BE2C (cell line): ENCODE results near the gene MED25.

Experiments used
- DNase-seq: peaks from one replicate; pipeline ENCODE4 v3.0.0-alpha.2; 2020
- H3K27me3 ChIP-seq: fragments of 250-450 bp; sonication (Bioruptor Pico); 2 replicates; pipeline ENCODE4 v1.5.1; 2020; ENCODE audit warnings: mild to moderate bottlenecking
- H3K36me3 ChIP-seq: fragments of 250-450 bp; sonication (Bioruptor Pico); 2 replicates; pipeline ENCODE4 v1.5.1; 2020; ENCODE audit warnings: mild to moderate bottlenecking
- H3K4me1 ChIP-seq: fragments of 250-450 bp; sonication (Bioruptor Pico); 2 replicates; pipeline ENCODE4 v1.5.1; 2020
- H3K4me3 ChIP-seq: 2 replicates; pipeline ENCODE4 v1.5.1; 2011; ENCODE audit warnings: low read depth, low read length
- H3K9me3 ChIP-seq: fragments of 250-450 bp; sonication (Bioruptor Pico); 2 replicates; pipeline ENCODE4 v1.5.1; 2020
- TF ChIP-seq, protein P1 (sequence below): IDR thresholded peaks from 2 replicates; pipeline ENCODE4 v1.5.1; 2012; ENCODE audit warnings: mild to moderate bottlenecking, low read depth, low read length

The MED25 gene

DNA sequence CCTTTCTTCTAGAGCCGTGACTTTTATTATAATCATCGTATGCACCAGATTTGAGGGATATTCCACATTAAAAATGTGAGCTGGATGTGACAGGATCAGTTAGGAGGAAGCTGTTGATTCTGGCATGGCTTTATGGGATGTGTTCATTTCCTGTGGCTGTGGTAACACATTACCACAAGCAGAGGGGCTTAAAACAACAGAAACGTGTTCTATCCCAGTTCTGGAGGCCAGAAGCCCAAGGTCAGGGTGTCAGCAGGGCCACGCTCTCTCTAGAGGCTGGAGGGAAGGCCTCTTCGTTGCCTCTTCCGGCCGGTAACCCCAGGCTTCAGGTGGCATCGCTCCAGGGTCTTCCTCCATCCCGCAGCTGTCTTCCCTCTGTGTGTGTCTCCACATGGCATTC is 14.5 kb downstream of the MED25 start:
- Histone ChIP-seq H3K4me1 (no peaks in the 10 kb centered on the region), H3K27me3 (no peaks in the 10 kb centered on the region), H3K4me3 (no peak overlapping the region), H3K36me3 (peaks cover 57% of the 10 kb centered on the region), H3K9me3 (no peaks in the 10 kb centered on the region; the same call in 1 of the 2 replicates)
- TF ChIP-seq, protein P1, sequence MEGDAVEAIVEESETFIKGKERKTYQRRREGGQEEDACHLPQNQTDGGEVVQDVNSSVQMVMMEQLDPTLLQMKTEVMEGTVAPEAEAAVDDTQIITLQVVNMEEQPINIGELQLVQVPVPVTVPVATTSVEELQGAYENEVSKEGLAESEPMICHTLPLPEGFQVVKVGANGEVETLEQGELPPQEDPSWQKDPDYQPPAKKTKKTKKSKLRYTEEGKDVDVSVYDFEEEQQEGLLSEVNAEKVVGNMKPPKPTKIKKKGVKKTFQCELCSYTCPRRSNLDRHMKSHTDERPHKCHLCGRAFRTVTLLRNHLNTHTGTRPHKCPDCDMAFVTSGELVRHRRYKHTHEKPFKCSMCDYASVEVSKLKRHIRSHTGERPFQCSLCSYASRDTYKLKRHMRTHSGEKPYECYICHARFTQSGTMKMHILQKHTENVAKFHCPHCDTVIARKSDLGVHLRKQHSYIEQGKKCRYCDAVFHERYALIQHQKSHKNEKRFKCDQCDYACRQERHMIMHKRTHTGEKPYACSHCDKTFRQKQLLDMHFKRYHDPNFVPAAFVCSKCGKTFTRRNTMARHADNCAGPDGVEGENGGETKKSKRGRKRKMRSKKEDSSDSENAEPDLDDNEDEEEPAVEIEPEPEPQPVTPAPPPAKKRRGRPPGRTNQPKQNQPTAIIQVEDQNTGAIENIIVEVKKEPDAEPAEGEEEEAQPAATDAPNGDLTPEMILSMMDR = no peak
- DNase-seq = no peak

DNA sequence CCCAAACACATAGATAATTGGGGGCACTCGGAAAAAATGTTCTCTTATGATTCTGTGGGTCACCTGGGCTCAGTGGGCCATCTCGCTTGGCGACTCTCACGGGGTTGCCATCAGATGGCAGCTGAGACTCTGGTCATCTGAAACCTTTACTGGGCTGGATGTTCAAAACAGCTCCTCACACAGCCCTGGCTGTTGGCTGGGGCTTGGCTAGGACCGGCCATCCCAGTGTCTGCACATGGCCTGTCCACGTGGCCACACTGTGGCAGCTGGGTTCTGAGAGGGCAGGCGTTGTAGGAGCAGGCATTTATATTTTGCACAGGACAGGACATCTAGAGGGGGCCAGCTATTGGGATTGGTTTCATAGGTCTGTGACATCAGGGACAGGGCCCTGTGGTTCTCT is 15.5 kb downstream of the MED25 start:
- TF ChIP-seq, protein P1 = no peak
- Histone ChIP-seq H3K4me3 (no peak overlapping the region), H3K9me3 (no peaks in the 10 kb centered on the region; the same call in 1 of the 2 replicates), H3K27me3 (no peaks in the 10 kb centered on the region), H3K36me3 (peaks cover 55% of the 10 kb centered on the region), H3K4me1 (no peaks in the 10 kb centered on the region)
- no peak for DNase-seq

DNA sequence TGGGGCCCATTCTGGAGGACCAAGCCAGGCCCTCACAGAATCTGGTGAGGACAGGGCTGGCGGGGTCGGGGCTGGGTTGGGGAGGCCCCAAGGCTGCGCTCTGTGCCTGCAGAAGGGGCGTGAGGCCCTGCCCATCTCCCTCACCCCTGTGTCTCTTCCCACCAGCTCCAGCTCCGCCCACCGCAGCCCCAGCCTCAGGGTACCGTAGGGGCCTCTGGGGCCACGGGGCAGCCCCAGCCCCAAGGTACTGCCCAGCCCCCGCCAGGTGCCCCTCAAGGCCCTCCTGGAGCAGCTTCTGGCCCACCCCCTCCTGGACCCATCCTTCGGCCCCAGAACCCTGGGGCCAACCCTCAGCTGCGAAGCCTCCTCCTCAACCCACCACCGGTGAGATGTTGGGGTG is 17.5 kb downstream of the MED25 start:
- Histone ChIP-seq H3K36me3 (peaks cover 60% of the 10 kb centered on the region), H3K27me3 (no peaks in the 10 kb centered on the region), H3K9me3 (no peaks in the 10 kb centered on the region), H3K4me1 (no peaks in the 10 kb centered on the region), H3K4me3 (no peak overlapping the region)
- TF ChIP-seq, protein P1 = no peak
- DNase-seq = no peak

DNA sequence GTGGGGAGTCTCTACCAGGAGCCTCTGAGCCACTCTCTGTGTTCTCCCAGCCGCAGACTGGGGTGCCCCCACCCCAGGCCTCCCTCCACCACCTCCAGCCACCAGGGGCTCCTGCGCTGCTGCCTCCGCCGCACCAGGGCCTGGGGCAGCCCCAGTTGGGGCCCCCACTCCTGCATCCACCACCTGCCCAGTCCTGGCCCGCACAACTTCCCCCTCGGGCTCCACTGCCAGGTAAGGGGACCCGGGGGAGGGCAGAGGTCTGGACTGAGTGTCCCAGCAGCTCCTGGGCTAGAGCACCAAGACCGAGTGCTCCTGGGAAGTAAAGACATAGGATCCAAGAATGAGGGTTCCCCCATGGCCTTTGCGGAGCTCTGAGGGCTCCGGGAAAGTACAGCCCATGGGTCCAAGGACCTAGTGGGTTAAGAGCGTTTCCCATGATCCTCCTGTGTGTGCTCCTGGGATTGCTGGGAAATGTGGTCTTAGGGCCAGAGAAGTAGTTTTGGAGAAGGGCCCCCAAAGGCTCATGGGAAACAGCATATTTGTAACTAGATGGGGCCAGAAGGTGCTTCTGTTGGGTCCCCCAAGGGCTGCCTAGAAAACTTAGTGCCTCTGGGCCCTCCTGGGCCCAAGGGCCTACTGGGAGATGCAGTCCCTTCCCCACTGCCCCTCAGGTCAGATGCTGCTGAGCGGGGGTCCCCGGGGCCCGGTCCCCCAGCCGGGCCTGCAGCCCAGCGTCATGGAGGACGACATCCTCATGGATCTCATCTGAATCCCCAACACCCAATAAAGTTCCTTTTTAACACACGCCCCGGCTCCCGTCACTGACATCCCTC is 18.3 kb downstream of the MED25 start:
- H3K9me3 ChIP-seq = no peaks in the 10 kb centered on the region
- DNase-seq = no peak
- no peaks in the 10 kb centered on the region for H3K4me1 ChIP-seq
- H3K36me3 ChIP-seq = peaks cover 52% of the 10 kb centered on the region
- no peaks in the 10 kb centered on the region for H3K27me3 ChIP-seq
- H3K4me3 ChIP-seq = no peak overlapping the region
- TF ChIP-seq, protein P1 = no peak

DNA sequence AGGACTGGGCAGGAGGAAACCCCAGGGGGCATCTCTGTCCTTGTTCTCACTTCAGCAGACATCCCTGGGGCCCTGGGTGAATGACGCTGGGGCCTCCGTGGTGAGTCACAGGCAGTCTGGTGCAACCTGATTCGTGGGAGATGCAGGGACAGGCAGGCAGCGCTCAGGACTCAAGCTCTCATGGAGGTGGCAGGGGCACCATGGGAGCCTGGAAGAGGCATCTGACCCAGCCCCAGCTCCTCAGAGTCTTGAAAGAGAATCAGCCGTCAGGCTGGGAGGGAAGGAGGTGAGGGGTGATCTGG is 18.9 kb downstream of the MED25 start:
- no peak for DNase-seq
- Histone ChIP-seq H3K9me3 (no peaks in the 10 kb centered on the region), H3K36me3 (peaks cover 46% of the 10 kb centered on the region), H3K4me3 (no peak overlapping the region), H3K27me3 (no peaks in the 10 kb centered on the region), H3K4me1 (no peaks in the 10 kb centered on the region)
- TF ChIP-seq, protein P1 = no peak

DNA sequence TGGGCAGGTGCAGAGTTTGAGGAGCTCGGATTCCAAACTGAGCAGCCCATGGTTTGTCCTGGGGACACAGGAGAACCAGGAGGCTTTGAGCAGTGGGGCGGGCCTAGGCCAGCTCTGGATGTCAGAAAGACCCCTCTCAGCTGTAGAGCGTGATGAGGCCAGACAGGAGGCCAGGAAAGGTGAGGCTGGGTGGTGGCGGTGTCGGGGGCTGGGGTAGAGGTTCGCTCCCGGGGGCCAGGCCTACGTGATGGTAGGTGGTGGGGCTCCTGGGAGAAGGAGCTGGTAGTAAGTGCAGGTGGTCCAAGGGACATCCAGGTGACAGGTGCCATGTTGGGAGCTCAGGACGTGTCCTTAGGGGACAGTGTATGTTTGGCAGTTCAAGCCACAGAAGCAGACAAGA is 19.3 kb downstream of the MED25 start:
- no peak for DNase-seq
- H3K36me3 ChIP-seq = peaks cover 42% of the 10 kb centered on the region
- no peak overlapping the region for H3K4me3 ChIP-seq
- TF ChIP-seq, protein P1 = no peak
- H3K27me3 ChIP-seq = no peaks in the 10 kb centered on the region
- no peaks in the 10 kb centered on the region for H3K4me1 ChIP-seq
- no peaks in the 10 kb centered on the region for H3K9me3 ChIP-seq
